K562 (cell line): Measurements from ENCODE around the gene TCIRG1. TPM values are rescaled to one million over a fixed set of nuclear protein-coding genes. Genes with fewer than 3 reads are reported as not detected.
A peak's percentile ranks its signal among the peaks of the same experiment; 100 is the strongest.

Source experiments
- ARHGAP35 ChIP-seq: fragments of 450-650 bp; IDR thresholded peaks from 2 replicates; pipeline ENCODE4 v1.6.1; 2018; ENCODE audit not compliant: partially characterized antibody
- ATF7 ChIP-seq: fragments of 450-650 bp; IDR thresholded peaks from 2 replicates; pipeline ENCODE4 v1.7.1; 2014; ENCODE audit warnings: mild to moderate bottlenecking, moderate library complexity
- KDM1A ChIP-seq, 2 experiments: fragments of 450-650 bp; IDR thresholded peaks; 2 replicates each; pipeline ENCODE4 v1.6.1; 2016; ENCODE audit warnings: mild to moderate bottlenecking in 2 of 2
- KLF1 ChIP-seq: fragments of 450-650 bp; IDR thresholded peaks from 2 replicates; pipeline ENCODE4 v1.6.1; 2016; ENCODE audit warnings: missing genetic modification characterization, missing compliant biosample characterization
- MAFF ChIP-seq: IDR thresholded peaks from 2 replicates; pipeline ENCODE4 v1.6.1; 2012; ENCODE audit warnings: low read length, improper control_type of control experiment
- POLR2B ChIP-seq: fragments of 450-650 bp; IDR thresholded peaks from 2 replicates; pipeline ENCODE4 v1.6.1; 2018; ENCODE audit warnings: low read depth; ENCODE audit not compliant: partially characterized antibody
- PTBP1 ChIP-seq: fragments of 200-400 bp; formaldehyde crosslinking; IDR thresholded peaks from 2 replicates; pipeline ENCODE4 v1.6.1; 2017; ENCODE audit warnings: low read depth, low read length
- RBM25 ChIP-seq: fragments of 200-400 bp; formaldehyde crosslinking; IDR thresholded peaks from 2 replicates; pipeline ENCODE4 v1.6.1; 2018; ENCODE audit warnings: low read length, low read depth, moderate library complexity; ENCODE audit not compliant: severe bottlenecking
- SIN3A ChIP-seq, 2 experiments: fragments of 150-350 bp in 1 of 2; IDR thresholded peaks; 2 replicates each; pipeline ENCODE4 v1.6.1; 2011 to 2016; ENCODE audit warnings: borderline replicate concordance in 2 of 2, low read depth in 2 of 2, low read length in 2 of 2, mild to moderate bottlenecking in 2 of 2, moderate library complexity in 2 of 2; ENCODE audit not compliant: control insufficient read depth in 1 of 2
- STAT5A ChIP-seq: IDR thresholded peaks from 2 replicates; pipeline ENCODE4 v1.6.1; 2012; ENCODE audit warnings: low read length, inconsistent platforms, borderline replicate concordance
- TEAD4 ChIP-seq, 2 experiments: sonication (generic) in 1 of 2; formaldehyde crosslinking in 1 of 2; IDR thresholded peaks; 2 replicates each; pipeline versions ENCODE4 v1.6.1 to v1.8.0; 2012 to 2022; ENCODE audit warnings: borderline replicate concordance in 1 of 2, inconsistent platforms in 1 of 2, low read length in 1 of 2, mild to moderate bottlenecking in 1 of 2, missing genetic modification reagents in 1 of 2
- ZNF140 ChIP-seq: fragments of 250-450 bp; sonication (Bioruptor Pico); IDR thresholded peaks from 2 replicates; pipeline ENCODE4 v1.8.0; 2021; ENCODE audit warnings: moderate library complexity, mild to moderate bottlenecking, inconsistent platforms
- ZNF224 ChIP-seq: sonication (generic); formaldehyde crosslinking; IDR thresholded peaks from 2 replicates; pipeline ENCODE4 v1.8.0; 2022; ENCODE audit warnings: mild to moderate bottlenecking, missing genetic modification reagents
- ZNF239 ChIP-seq: fragments of 250-450 bp; sonication (Bioruptor Pico); IDR thresholded peaks from 2 replicates; pipeline ENCODE4 v1.4.0; 2020; ENCODE audit warnings: mild to moderate bottlenecking
- ZNF57 ChIP-seq: fragments of 450-650 bp; formaldehyde crosslinking; IDR thresholded peaks from 2 replicates; pipeline ENCODE4 v1.4.0; 2020; ENCODE audit warnings: mild to moderate bottlenecking, moderate library complexity
- polyA plus RNA-seq, 8 experiments: library from polyadenylated mRNA; depleted of rRNA in 4 of 8; stranded (reverse) in 5 of 8; unstranded in 3 of 8; fragments of >200 nt; fragmentation: Nextera tagmentation in 2 of 8; fragmentation: Illumina TruSeq in 1 of 8; extraction: Ambion mirVana in 2 of 8; extraction: Trizol in 1 of 8; gene quantifications; 2 replicates each; pipeline versions ENCODE4 v1.2.1 to v1.2.3, GENCODE V29; 2011 to 2014; ENCODE audit warnings: inconsistent platforms in 1 of 8, missing spikeins in 1 of 8
- total RNA-seq, 7 experiments: library from RNA; depleted of rRNA in 6 of 7; stranded (reverse); fragments of >200 nt in 6 of 7; fragmentation: Illumina TruSeq in 2 of 7; extraction: Trizol in 2 of 7; gene quantifications; 2 replicates each; pipeline versions ENCODE4 v1.2.1 to v1.2.3, GENCODE V29; 2011 to 2021; ENCODE audit warnings: low replicate concordance in 1 of 7
- TF ChIP-seq, protein P1 (sequence below): sonication (generic); formaldehyde crosslinking; IDR thresholded peaks from 2 replicates; pipeline ENCODE4 v1.8.0; 2022; ENCODE audit warnings: mild to moderate bottlenecking, missing genetic modification reagents

TCIRG1 gene
- total and polyA plus RNA-seq, 9 of the 15 experiments (the other 6 are each of a cell fraction or from before 2014, with no cell fraction given), result 0.49 to 143 (median 24.4) TPM

DNA sequence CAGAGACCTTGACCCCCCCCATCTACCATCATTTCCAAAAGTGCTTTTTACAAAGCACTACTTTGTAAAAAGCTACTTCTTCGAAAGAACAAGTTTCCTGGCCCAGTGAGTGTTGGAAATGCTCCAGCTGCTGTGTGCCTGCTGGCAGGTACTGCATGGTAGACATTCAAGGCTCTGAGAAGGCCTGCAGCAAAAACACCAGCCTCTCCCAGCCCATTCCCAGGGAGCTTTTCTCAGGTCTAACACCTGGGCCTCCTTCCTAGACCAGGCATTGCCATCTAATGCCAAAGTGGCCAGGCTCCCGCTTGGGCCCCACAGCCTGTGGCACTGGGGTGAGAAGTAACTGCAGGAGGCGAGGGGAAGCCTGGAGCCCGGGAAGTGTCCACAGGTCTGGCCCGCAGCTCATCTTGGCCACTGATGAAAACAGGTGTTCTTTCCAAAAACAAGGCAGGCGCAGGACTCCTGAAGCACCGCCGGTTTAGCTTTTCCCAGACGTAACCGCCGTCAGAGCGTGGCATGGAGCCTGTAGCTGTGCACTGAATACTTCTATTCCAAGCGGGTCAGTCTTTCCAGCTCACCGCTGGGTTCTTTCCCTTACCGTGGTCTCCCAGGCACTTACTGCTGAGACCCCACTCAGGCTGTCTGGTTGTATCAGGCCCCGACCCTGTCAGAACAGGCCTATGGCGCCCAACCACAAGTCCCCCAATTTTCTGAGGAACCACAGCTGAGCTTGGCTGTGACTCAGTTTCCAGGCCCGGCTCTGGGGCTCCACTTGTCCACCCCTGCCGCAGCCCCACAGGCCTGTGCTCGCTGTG lies 1.2 kb upstream of the TCIRG1 start (continued):
- peak; percentile 4 for TF ChIP-seq POLR2B
- TF ChIP-seq KLF1 (tag), result no peak
- 0 out of 2 replicates have a peak, but pooled peaks have one; percentile 48 for TF ChIP-seq ZNF57 (CRISPR knock-in tag)
- TF ChIP-seq ARHGAP35, result no peak
- TF ChIP-seq ZNF140 (CRISPR knock-in tag), result no peak
- peak in 1 of 2 experiments; percentile 27; a peak in 1 of 4 replicates for TF ChIP-seq KDM1A (IDR thresholded peaks at IDR 0.05)
- peak; percentile 87 for TF ChIP-seq RBM25
- no peak for TF ChIP-seq ZNF224 (CRISPR knock-in tag)
- TF ChIP-seq, protein P1, sequence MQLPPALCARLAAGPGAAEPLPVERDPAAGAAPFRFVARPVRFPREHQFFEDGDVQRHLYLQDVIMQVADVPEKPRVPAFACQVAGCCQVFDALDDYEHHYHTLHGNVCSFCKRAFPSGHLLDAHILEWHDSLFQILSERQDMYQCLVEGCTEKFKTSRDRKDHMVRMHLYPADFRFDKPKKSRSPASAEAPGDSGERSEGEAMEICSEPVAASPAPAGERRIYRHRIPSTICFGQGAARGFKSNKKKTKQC (CRISPR knock-in tag), result no peak
- peak; percentile 100 for TF ChIP-seq ZNF239 (CRISPR knock-in tag)
- no peak for TF ChIP-seq ATF7
- 0 out of 4 replicates have a peak, but pooled peaks of 1 of the 2 experiments have one; percentile 25 for TF ChIP-seq SIN3A (IDR thresholded peaks at IDR 0.05; ENCODE audit: borderline replicate concordance in 2 of 2, control insufficient read depth in 1 of 2, low read depth in 2 of 2, low read length in 2 of 2)
- TF ChIP-seq TEAD4 (IDR thresholded peaks at IDR 0.05; ENCODE audit: low read length), result no peak
- TF ChIP-seq TEAD4 (CRISPR knock-in tag; IDR thresholded peaks at IDR 0.05; ENCODE audit: borderline replicate concordance), result no peak
- 0 out of 2 replicates have a peak, but pooled peaks have one; percentile 84 for TF ChIP-seq PTBP1
- TF ChIP-seq MAFF, result no peak
- TF ChIP-seq STAT5A, result no peak
- TF ChIP-seq, all 486 proteins: peak for 9
